C1 segment of cervical spinal cord (tissue), 14 donors: Measurements from ENCODE around the gene MMP17.
A peak's percentile ranks its signal among the peaks of the same experiment; 100 is the strongest.

Source experiments
- DNase-seq, 14 donors: peaks; one replicate each; lab custom pipeline; 2025; lab: John Stamatoyannopoulos, UW

MMP17 gene

GRCh38 chr12:131829791-131830334, 1.7 kb downstream of the MMP17 start:
- peak in 1 of 14 donors; percentile 51 for DNase-seq

GRCh38 chr12:131830335-131830913, 2.2 kb downstream of the MMP17 start:
- DNase-seq, result peak in 13 of 14 donors; percentile 15 to 76 (median 38)

- peak in 1 of 14 donors; percentile 23 for DNase-seq
Measured at GRCh38 chr12:131830914-131831571, 2.9 kb downstream of the MMP17 start.

GRCh38 chr12:131831635-131832041, 3.4 kb downstream of the MMP17 start:
- no peak for DNase-seq

- peak in 2 of 14 donors; percentile 23 to 29 for DNase-seq
Measured at GRCh38 chr12:131832321-131833231, 4.4 kb downstream of the MMP17 start.

- no peak for DNase-seq
Measured at GRCh38 chr12:131833288-131833895, 5.2 kb downstream of the MMP17 start.

- DNase-seq, result no peak
Measured at GRCh38 chr12:131833896-131834641, 5.9 kb downstream of the MMP17 start.

- no peak for DNase-seq
Measured at GRCh38 chr12:131834798-131835615, 6.8 kb downstream of the MMP17 start.

GRCh38 chr12:131835616-131836171, 7.5 kb downstream of the MMP17 start:
- no peak for DNase-seq

GRCh38 chr12:131836193-131836592, 8.0 kb downstream of the MMP17 start:
- no peak for DNase-seq

- DNase-seq, result no peak
Measured at GRCh38 chr12:131836714-131837397, 8.7 kb downstream of the MMP17 start.

GRCh38 chr12:131840643-131841416, 12.6 kb downstream of the MMP17 start:
- no peak for DNase-seq

GRCh38 chr12:131841547-131841946, 13.4 kb downstream of the MMP17 start:
- no peak for DNase-seq

- no peak for DNase-seq
Measured at GRCh38 chr12:131842169-131842568, 14.0 kb downstream of the MMP17 start.

GRCh38 chr12:131843527-131843926, 15.3 kb downstream of the MMP17 start:
- DNase-seq, result no peak

GRCh38 chr12:131844140-131844539, 15.9 kb downstream of the MMP17 start:
- no peak for DNase-seq

- no peak for DNase-seq
Measured at GRCh38 chr12:131844656-131845055, 16.5 kb downstream of the MMP17 start.

- no peak for DNase-seq
Measured at GRCh38 chr12:131845121-131845520, 16.9 kb downstream of the MMP17 start.
